Stimulated activated CD8-positive, alpha-beta memory T cell treated with anti-CD3 and anti-CD28 coated beads, Interleukin-4, amount 100 ng/mL, for 1 hour (primary cell): ENCODE data around the gene MED14.
"Not testable (repeated sequence)": the region's sequence is repeated elsewhere in the genome, so short reads cannot be mapped to it uniquely, and the experiment has no call there.

Source experiments
- DNase-seq, 2 donors: peaks; one replicate each; pipeline ENCODE4 v3.0.0-alpha.2; 2020; ENCODE audit warnings: low read depth in 2 of 2, low spot score in 1 of 2

Gene MED14

GRCh38 chrX:40735325-40736169 is at the start of gene MED14:
MED14 (minus strand) TSS chrX:40735542; CDS start chrX:40735412, 130 bp downstream.
- DNase-seq: peak; percentile 77 to 81

DNA sequence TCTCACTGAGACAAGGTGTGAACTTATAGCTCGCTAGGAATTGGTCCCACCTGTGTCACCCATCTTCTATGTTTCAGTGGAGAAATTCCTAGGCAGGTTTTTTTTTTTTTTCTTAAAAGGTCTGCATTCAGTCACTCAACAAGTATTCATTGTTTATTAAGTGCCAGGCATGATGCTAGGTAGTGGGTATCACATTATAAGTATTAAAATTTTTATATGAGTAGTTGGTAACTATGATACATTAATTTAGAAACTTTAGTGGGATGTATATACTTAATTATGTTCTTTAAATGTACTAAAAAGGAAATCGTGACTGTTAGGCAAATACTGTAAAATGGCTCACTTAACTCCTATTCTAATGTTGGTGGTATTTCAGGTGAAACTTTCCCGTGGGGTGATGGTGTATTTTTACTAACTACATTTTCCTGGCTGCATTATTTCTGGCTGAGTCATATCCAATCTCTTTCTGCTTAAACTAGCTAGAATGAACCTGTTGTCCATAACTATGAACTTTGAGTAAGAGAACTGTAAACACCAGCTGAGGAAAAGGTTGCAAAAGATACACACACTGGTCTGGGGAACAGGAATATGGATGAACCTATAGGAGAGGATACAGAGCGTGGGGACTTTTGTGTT is 49.3 kb upstream of the MED14 start:
- DNase-seq: no peak

GRCh38 chrX:40782644-40783259 is 47.4 kb upstream of the MED14 start:
- DNase-seq: not testable (repeated sequence)

- no peak for DNase-seq
These were observed 45.6 kb upstream of the MED14 start for GRCh38 chrX:40780951-40781350.

DNA sequence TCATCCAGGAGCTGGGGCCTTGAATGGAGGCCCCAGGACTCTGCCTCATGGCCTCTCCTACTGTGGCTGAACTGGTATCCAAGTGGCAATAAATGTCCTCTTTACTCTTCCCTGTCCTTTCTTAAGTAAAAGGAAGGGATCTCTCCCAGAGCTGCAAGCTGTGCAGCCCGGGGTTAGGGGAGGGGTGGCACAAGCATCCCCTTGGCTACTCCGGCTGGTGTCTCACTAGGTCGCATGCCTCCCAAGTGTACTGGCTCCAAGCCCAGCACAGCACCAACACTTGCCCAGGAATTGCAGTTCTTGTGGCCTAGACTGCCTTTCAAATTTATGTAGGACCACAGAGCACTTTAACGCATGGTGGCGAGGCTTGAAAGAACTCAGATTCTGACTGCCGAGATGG is 44.7 kb upstream of the MED14 start:
- DNase-seq: no peak

GRCh38 chrX:40778861-40779575 is 43.7 kb upstream of the MED14 start:
- no peak for DNase-seq

- no peak for DNase-seq
These were observed 38.5 kb upstream of the MED14 start for GRCh38 chrX:40773809-40774208.

DNA sequence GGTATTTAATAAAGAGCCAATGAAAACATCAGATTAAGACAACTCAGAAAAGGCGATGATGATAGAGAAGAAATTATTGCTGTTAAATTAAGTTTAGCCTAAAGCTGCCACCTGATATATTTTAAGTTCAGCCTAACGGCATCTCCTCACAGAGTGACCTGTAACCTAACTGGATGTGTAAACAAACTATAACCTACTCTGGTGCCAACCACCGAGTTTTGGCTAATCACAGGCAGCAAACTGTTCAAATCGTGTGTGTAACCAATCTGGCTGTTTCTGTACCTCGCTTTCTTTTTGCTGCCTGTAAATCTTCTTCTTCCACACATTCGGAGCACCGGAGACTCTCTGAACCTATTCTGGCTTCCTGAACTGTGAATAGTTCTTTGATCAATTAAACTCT is 37.8 kb upstream of the MED14 start:
- DNase-seq: no peak

DNA sequence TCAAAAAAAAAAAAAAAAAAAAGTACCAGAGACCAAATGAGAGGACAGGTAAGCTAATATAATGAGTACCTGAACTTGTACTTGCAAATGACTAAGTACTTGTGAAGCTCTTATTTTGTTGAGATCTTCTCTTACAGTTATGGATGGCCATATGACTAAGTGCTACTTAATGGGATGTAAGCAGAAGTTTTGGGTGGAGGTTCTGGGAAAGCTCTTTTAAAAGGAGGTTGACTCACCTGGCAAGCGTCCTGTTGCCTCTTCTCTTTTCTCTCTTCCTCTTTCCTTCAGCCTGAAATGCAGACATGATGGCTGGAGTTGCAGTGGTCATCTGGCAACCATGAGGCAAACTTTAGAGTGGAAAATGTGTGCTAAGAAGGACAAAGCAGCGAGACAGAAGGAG is 36.9 kb upstream of the MED14 start:
- no peak for DNase-seq

DNA sequence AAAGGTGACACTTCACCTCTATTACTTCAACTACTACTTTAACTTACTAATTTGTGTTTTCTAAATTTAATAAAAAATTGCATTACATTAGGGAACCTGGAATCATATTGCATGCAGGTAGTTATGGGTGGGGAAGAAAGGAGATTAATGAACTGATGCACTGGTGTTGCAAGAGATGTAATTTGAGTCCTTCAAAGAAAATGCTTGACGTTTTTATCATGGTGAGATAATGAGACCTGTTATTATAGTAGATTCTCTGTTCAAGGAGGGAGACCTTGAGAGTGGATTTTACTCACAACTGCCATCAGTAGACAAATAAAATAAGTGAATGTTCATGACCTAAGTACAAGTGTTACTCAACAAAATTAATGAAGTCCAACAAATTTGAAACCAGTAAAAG is 26.4 kb upstream of the MED14 start:
- no peak for DNase-seq

DNA sequence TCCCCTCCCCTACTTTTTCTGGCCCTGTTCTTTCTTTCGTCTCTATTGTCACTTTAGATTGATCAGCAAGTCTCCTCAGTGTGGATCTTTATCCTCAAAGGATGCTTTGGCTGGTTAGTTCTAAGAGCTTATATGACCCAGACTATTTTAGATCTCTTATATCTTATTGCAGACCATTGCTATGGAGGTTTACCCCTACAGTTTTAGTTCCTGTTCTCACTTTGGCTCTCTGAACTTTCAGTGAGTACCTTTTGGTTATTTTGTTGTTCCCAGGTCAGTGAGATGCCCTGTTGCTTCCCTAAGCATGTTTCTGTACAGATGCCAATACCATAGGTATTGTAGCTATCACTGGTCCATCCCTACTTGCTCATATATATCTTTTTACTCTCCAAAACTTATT is 24.0 kb upstream of the MED14 start:
- no peak for DNase-seq

DNA sequence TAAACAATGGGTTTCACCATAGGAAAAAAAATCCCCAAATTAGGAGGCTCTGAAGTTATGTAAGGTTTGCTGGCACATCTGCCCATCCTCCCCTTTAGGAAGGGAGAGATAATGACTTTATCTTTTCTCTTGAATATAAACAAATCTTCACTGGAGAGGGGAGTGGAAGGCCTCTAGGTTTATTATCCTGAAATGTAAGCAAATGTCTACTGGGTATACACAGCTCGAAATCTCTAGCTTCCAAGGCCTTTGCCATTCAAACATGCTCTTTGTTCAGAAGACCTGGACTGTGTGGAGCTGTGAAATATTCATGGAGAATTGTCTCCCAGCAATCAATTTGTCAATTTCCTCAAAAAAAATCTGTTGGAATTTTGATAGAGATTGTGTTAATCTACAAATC is 21.7 kb upstream of the MED14 start:
- DNase-seq: no peak

GRCh38 chrX:40755291-40756249 is 20.2 kb upstream of the MED14 start:
- no peak for DNase-seq

- DNase-seq: no peak
These were observed 14.5 kb upstream of the MED14 start for GRCh38 chrX:40749681-40750494.

DNA sequence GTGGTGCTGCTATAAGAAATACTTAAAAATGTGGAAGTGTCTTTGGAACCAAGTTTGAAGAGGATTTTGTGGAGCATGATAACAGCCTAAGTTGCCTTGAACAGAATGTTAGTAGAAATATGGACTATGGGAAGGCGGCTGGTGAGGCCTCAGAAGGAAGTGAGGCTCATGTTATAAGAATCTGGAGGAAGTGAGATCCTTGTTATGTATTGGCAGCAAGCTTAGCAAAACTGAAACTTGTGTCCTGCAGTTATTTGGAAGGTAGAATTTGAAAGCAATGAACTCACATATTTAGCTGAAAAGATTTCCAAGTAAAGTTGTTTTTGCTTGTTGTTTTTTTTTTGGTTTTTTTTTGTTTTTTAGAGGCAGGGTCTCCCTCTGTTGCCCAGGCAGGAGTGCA is 13.6 kb upstream of the MED14 start:
- DNase-seq: no peak

- no peak for DNase-seq
These were observed 11.2 kb upstream of the MED14 start for GRCh38 chrX:40746521-40746920.

- peak in 1 of 2 donors; percentile 6 for DNase-seq
These were observed 796 bp upstream of the MED14 start for GRCh38 chrX:40736170-40736505.

GRCh38 chrX:40734971-40735324 is 394 bp downstream of the MED14 start:
- DNase-seq: peak in 1 of 2 donors; percentile 1

DNA sequence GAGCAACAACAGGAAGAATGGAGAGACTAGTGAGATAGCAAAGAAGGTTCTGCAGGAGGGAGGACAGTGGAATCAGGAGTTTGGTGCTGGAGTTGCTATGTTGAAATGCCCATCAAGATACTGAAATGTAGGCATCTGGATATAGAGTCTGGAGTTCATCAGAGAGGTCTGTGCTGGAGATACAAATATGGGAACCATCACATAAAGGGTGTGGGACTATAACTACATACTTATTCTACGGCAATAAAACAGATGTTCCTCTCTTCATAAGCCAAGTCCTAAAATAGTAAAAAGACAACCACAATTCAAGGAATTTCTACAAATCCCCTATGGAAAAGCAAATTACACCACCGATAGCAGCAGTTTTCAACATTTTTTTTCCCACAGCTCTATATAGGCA is 1.6 kb downstream of the MED14 start:
- DNase-seq: no peak

DNA sequence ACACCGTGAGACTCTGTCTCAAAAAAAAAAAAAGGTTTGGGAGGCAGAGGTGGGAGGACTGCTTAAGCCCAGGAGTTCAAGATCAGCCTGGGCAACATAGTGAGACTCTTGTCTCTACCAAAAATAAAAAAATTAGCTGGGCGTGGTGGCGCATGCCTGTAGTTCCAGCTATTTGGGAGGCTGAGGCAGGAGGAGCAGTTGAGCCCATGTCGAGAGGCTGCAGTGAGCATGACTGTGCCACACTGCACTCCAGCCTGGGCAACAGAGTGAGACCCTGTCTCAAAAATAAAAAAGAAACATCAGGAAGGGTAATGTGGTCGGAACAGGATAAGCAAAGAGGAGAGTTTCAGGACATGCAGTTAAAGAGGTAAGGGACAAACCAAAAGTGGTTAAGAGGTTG is 2.8 kb downstream of the MED14 start:
- not testable (repeated sequence) for DNase-seq
